HG03095 (cell line): ENCODE data around the gene COQ10A.
A peak's percentile ranks its signal among the peaks of the same experiment; 100 is the strongest.
"Not testable (repeated sequence)": the region's sequence is repeated elsewhere in the genome, so short reads cannot be mapped to it uniquely, and the experiment has no call there.

Experiments used
- ATAC-seq: cut with Tn5 transposase; IDR thresholded peaks from one replicate; pipeline ENCODE4 v1.9.1; 2021; ENCODE audit warnings: moderate library complexity; ENCODE audit not compliant: unreplicated experiment

The COQ10A gene

GRCh38 chr12:56274299-56274698 lies 7.6 kb downstream of the COQ10A start:
- ATAC-seq, result no peak

- ATAC-seq, result no peak
Observed at GRCh38 chr12:56278905-56279304, 12.2 kb downstream of the COQ10A start.

GRCh38 chr12:56280849-56281248 lies 14.1 kb downstream of the COQ10A start:
- no peak for ATAC-seq

GRCh38 chr12:56282030-56282429 lies 15.3 kb downstream of the COQ10A start:
- ATAC-seq, result no peak

GRCh38 chr12:56282579-56282978 lies 15.8 kb downstream of the COQ10A start:
- no peak for ATAC-seq

GRCh38 chr12:56284263-56284662 lies 17.5 kb downstream of the COQ10A start:
- ATAC-seq, result not testable (repeated sequence)

GRCh38 chr12:56286044-56286830 lies 19.5 kb downstream of the COQ10A start:
- no peak for ATAC-seq

- ATAC-seq, result no peak
Observed at GRCh38 chr12:56288705-56289387, 22.1 kb downstream of the COQ10A start.

- no peak for ATAC-seq
Observed at GRCh38 chr12:56293795-56294194, 27.1 kb downstream of the COQ10A start.

GRCh38 chr12:56296295-56296694 lies 29.6 kb downstream of the COQ10A start:
- ATAC-seq, result no peak

- ATAC-seq, result no peak
Observed at GRCh38 chr12:56297400-56297799, 30.7 kb downstream of the COQ10A start.

GRCh38 chr12:56298828-56299227 lies 32.1 kb downstream of the COQ10A start:
- no peak for ATAC-seq

GRCh38 chr12:56299308-56299852 lies 32.6 kb downstream of the COQ10A start:
- no peak for ATAC-seq

GRCh38 chr12:56299853-56300643 lies 33.3 kb downstream of the COQ10A start, which contains the start of gene CS:
CS (minus strand) TSS chr12:56300330; CDS start chr12:56300201, 129 bp downstream.
- peak; percentile 90 for ATAC-seq

GRCh38 chr12:56300644-56301464 lies 34.1 kb downstream of the COQ10A start:
- no peak for ATAC-seq

- no peak for ATAC-seq
Observed at GRCh38 chr12:56304276-56304675, 37.5 kb downstream of the COQ10A start.

- ATAC-seq, result no peak
Observed at GRCh38 chr12:56304872-56305590, 38.3 kb downstream of the COQ10A start.

- no peak for ATAC-seq
Observed at GRCh38 chr12:56307221-56307965, 40.7 kb downstream of the COQ10A start.

- ATAC-seq, result no peak
Observed at GRCh38 chr12:56308714-56309113, 42.0 kb downstream of the COQ10A start.
